GM12801 (cell line): Measurements from ENCODE around the gene NEO1.

Experiments
- TF ChIP-seq, protein P1 (sequence below): IDR thresholded peaks from one replicate; pipeline ENCODE4 v1.5.1; 2011; ENCODE audit warnings: control low read depth; ENCODE audit not compliant: insufficient read length; ENCODE audit errors: extremely low read depth

Gene NEO1

DNA sequence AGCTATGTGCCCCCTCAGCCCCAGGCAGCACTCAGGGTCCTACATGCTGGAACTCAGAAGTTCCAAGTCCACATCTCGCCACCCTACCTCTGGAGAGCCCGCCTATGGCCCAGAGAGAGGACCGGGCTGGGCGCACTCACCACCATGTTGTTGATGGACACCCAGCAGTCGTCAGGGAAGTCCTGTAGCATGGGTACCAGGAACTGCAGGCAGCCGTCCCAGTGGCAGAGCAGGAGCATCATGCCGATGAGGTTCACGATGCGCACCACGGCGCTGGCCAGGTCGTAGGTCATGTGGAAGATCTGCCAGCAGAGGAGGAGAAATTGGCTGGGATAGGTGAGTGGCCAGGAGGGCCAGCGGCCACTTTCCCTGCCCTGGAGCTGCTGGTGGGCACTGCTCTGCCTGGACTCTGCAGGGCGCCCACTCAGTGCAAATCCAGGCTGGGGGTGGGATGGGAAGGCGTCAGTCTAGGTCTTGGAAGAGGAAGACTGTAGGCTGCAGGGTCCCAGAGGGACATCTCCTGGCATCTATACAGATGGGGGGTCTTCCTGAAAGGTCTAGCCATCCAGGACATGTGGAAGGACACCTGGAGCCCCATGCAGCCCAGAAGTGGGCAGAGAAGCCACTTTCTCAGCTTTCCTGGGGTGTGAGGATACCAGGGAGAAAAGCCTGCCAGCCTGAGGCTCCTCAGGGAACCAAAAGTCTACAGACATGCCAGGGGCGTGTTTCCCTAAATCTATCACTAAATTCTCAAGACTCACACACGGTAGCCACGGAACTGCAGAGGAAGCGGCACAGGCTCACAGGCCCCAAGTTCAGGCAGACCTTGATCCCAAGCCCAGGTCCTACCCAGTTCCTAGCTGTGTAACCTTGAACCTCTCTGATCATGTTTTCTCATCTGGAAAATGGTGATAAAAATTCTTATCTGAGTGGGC, 280.0 kb downstream of the NEO1 start:
- TF ChIP-seq, protein P1, sequence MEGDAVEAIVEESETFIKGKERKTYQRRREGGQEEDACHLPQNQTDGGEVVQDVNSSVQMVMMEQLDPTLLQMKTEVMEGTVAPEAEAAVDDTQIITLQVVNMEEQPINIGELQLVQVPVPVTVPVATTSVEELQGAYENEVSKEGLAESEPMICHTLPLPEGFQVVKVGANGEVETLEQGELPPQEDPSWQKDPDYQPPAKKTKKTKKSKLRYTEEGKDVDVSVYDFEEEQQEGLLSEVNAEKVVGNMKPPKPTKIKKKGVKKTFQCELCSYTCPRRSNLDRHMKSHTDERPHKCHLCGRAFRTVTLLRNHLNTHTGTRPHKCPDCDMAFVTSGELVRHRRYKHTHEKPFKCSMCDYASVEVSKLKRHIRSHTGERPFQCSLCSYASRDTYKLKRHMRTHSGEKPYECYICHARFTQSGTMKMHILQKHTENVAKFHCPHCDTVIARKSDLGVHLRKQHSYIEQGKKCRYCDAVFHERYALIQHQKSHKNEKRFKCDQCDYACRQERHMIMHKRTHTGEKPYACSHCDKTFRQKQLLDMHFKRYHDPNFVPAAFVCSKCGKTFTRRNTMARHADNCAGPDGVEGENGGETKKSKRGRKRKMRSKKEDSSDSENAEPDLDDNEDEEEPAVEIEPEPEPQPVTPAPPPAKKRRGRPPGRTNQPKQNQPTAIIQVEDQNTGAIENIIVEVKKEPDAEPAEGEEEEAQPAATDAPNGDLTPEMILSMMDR = no peak

DNA sequence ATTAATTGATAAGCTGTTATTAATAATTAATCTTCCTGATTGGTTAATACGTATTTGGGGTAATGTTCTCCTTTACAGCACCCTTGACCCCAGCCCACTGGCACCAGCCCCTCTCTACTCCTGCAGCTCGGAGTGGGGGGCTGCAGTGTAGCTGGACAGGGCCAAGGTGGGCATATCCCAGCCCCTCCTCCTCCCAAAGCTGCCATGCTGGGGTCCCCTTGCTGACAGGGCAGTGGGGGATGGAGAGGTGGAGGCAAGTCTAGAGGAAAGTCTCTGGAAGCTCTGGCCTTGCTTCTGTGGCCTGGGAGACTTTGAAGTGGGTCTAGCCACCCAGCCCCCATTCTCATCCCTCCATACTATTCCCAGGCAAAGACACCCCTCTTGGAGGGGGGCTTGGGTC, 280.7 kb downstream of the NEO1 start:
- TF ChIP-seq, protein P1 = no peak

DNA sequence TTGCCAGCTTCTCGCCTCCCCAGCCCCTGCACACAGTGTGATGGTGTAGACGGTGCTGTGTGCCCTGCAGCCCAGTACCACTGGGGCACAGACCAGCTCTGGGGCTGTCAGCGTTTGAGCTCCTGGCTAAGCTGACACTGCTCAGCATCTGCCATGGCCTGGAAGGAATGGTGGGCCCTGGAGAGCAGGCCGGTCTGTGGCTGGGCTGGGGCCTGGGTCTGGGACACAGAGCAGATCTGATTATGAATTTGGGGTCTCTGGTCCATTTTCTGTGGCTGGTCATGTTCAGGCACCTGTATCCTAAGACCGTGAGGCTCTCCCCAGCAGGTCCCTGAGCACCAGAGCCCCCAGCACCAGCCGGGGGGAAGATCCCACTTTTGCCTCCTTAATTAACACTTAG, 281.8 kb downstream of the NEO1 start:
- TF ChIP-seq, protein P1 = no peak

DNA sequence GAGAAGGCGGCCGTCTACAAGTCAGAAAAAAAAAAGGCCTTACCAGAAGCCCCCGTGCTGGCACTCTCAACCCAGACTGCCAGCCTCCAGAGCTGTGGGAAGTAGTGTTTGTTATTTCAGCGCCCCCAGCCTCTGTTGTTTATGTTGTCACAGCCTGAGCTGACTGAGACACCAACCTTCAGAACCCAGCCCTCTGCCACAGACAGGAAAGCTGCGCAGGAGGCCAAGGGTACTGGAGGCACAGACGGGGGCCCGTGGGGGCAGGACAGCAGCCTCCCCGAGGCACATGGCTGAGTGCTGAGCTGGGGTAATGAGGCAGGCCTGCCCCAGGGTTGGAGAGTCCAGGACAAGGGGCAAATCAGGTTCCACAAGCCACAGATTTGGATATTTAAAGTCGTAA, 282.8 kb downstream of the NEO1 start:
- TF ChIP-seq, protein P1 = no peak

DNA sequence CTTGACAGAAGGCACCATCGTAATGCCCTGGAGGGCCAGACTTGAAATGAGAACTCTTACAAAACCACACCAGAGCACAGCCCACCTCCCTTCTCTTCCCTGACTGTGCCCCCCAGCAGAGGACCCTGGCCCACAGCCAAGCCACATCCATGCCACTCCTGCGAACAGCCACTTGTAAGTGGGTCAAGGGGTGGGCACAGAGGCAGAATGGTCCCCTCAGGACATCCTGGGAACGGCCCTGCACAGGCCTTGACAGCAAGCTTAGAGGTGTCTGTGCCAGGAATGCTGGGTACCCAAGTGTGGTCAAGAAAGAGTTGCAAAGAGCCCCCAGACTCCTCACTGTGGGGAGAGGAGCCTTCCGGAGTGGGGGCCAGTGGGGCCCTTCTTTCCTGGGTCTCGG, 283.2 kb downstream of the NEO1 start:
- TF ChIP-seq, protein P1 = no peak

DNA sequence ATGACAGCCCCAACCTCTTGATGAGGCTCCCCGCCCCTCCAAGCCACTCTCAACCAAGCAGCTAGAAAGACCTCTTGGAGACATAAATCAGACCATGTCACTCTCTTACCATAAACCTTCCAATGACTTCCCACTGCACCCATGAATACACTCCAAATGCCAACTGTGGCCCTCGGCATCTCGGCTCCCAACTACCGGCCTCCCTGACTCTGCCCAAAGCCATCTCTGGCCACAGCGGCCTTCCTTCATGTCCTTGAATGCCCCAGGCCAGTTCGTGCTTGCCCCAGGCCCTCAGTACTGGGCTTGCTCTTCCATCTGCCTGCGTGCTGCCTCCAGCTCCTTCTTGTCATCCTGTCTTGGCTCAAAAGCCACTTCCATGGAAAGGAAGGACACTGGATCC, 284.5 kb downstream of the NEO1 start:
- TF ChIP-seq, protein P1 = no peak

DNA sequence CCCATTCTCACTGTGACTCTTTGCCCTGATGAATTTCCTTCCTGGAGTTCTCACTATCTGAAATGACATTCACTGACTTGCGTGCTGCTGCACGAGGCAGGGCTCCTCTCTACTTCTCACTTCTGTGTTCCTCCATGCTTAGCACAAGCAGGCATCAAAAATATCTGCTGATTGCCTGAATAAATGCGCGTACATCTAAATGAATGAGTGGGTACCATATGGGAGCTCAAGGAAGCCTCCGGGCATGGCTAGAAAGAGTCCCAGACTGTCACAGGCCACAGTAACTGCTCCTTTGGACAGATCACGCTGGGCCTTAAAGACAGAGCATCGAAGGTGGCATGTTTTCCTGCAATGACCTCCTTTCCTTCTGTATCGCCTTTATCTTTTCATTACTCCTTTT, 284.9 kb downstream of the NEO1 start:
- TF ChIP-seq, protein P1 = no peak
